Activated T-cell treated with anti-CD3 and anti-CD28 coated beads, Interleukin-2, amount 50 U/mL, for 1 hour (primary cell): Measurements from ENCODE around the gene WWOX.

Experiments
- DNase-seq: peaks from one replicate; pipeline ENCODE4 v3.0.0-alpha.2; 2020

Gene WWOX

DNA sequence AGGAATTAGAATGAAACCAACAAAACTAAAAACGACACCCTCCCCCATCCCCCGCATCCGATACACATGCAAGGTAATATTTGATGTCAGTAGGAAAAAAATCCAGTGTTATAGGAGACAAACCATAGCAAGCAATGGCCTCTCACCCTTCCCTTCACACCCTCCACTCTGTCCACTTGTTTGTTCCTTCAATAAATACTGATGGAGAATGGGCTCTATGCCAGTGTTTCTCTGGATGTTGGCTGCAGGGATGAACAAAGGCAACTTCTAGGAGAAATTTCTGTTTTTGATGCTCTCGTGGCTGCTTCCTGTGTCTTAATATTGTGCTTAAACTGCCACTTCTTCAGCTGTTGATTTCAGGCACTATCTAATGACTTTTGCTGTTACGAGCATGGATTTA, 98.8 kb downstream of the WWOX start:
- no peak for DNase-seq

DNA sequence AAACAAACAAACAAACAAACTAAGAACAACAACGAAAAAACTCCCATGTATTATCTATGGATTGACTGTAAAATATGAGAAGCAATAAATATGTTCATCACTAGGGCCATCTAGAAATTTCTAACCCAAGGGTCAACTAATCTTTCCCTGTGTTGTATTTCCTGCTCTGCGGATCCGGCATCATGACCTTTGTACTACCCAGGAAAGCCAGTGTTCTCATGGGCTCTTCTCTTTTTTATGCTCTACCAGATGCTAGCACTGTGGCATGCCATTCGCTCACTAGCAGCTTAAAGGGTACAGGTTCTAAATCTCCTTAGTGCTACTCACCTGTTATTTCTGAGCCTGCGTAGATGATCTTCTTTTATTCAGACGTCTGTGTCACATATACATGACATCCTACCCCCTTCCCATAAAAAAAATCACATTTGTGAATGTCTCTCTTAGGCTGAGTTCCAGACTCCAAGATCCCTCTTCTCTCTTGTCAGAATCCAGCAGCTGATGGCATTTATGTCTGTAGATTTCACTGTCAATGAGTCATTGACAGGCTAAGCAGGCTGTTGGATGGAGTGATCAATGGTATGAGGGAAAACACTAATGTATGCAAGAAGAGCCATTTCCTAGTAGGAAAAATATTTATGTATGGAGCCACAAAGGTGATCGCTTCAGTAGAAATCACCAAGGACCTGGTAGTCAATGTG, 100.0 kb downstream of the WWOX start:
- no peak for DNase-seq

DNA sequence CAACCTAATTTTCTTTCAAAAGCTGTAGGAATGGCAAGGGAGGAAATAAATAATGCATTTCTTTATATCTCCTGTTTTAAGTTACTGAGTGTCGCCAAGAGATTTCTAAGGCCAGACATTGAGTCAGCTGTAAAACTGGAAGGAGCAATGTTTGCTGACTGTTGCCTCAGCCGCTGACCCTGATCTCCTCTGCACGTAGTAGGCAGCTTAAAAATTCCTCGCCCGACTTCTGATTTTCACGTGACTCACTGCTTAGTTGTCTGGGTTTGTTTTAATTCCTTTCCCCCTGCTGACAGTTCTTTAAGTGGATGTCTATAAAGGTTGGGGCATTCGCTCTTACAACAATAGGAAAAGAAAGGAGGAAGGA, 100.6 kb downstream of the WWOX start:
- DNase-seq = no peak

DNA sequence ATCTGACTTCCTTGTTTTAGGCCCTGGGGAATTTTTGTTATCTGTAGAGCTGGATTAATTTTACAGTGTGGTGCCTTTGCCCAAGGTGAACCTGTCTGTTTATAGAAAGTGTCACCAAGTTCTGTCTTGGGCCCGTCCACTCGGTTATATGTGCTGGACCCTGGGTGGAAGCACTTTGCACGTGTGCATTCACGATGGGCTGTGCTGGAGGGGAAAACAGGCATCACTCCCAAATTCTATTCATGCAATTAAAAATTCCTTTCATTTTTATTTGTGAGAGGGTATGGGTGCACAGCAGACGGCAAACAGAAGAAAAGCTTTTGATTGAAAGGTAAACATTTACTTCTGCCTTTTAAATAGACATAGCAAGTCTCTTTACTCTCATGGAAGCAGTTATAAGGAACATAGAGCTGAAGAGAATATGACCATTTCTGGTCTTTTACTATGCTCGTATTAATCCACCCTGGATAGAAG, 101.2 kb downstream of the WWOX start:
- no peak for DNase-seq

DNA sequence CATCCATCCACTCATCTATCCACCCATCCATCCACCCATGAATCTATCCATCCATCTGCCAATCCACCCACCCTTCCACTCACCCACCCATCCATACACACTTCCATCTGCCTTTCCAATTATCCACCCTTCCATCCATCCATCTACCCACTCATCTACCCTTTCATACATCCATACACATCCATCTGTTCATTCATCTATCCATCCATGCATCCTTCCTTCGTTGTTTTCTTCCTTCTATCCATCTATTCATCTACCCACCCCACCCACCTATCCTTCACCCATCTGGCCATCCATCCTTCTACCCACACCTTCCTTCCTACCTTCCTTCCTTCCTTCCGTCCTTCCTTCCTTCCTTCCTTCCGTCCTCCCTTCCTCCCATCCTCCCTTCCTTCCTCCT, 106.1 kb downstream of the WWOX start:
- no peak for DNase-seq

DNA sequence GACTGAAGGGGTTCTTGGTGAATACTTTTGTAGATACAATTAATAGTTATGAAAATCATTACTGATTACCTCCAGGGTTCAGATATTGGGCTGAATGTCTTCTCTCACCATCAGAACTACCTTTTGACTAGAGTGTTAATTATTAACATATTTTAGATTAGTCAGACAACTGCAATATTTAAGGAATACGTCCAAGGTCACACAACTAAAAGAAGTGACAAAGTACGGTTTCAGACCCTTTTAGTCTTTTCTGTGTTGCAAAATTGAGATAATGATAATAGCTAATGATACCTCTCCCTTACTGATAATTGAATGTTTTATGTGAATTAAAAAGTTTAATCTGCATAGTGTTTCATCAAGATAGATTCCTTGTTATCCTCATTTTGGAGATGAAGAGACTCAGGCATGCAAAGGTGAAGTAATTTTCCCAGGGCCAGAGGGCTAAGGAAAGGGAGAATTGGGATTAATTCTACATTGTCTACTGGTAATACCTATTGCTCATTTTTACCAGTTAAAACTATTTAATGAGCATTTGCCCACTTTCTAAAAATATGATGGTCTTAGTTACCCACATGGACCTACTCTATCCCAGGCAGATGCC, 107.3 kb downstream of the WWOX start:
- no peak for DNase-seq

DNA sequence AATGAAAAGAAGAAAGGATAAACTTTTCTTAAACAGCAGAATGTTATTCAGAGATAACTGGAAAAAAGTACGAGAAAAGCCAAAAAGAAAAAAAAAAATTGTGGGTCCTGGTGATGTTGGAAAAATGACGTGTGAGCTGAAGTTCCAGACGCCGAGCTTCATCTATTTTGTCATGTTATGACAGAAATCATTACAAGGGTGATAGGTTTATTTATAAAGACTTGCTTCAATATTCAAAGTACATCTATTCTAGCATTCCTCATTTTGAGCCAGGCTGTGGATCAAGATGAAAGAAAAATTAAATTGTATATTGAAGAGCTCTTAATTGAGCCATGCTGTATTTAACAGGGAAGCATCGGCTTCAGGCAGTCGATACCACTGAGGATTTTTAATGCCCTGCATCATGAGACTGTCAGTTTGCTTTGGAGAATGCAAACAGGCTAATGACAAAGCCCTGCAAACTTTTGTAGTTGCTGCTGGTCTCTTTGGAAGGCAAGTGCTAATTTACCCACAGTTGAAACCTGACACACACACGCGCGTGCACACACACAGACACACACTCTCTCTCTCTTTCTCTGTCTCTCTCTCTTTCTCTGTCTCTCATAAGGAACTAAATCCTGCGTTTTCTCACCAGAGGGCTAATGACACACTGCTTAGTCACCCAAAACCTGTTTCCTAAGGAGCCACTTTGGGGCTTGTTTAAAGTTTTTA, 110.7 kb downstream of the WWOX start:
- DNase-seq = no peak

DNA sequence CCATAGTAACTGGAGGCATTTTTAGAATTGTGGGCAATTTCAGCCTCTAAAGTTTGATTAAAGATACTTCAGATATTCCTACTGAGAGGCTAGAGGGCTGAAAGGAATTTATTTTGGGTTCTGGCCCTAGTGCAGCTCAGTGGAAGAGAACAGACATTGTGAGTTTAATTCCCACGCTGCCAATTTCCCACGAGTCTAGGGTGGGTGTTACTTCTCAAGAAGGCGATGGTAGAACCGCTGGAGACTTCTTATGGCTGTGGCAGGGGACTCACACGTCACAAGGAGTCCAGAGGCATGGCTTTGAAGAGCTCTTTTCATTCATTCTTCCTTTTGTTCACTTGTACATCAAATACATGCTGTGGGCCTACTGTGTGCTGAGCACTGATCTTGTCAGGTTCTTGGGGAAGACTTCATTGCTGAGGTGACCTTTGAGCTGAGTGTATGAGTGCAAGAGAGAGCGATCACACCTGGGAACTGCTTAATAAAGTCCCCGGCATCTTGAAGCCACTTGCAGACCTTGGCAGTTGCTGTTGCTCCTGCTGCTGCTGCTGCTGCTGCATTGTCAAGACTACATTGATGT, 111.7 kb downstream of the WWOX start:
- DNase-seq = no peak

DNA sequence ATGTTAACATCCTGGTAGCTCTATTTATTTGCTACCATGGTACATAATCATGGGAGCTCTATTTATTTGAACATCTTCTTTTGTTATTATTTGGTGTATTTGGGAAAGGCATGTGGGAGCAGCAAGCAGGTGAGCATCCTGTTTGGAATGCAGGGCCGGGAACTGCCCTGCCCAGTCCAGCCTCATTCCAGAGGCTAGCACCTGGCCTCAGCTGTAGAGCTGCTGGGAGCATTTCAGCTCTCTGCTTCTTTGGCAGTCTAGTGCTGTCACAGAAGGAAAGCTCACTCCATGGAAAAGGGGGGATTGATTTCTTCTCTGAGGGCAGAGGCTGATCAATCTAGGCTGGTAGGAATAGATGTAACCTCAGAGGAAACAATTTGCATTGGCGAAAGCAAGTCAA, 112.5 kb downstream of the WWOX start:
- DNase-seq = no peak

DNA sequence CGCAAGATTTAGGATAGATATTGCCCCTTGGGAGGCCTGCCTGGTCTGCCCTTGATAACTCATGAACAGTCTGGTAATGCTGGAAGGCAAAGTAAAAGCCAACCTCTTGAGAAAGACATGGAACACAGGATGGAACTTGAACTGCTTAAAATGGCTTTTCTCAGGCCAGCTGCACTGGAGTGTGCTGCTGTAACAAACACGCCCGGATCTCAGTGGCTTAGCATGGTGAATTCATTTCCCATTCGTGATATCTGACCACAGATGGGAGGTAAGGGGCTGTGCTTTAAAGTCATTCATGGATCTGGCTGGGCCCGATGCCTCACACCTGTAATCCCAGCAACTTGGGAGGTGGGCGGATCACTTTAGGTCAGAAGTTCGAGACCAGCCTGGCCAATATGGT, 113.2 kb downstream of the WWOX start:
- DNase-seq = no peak

DNA sequence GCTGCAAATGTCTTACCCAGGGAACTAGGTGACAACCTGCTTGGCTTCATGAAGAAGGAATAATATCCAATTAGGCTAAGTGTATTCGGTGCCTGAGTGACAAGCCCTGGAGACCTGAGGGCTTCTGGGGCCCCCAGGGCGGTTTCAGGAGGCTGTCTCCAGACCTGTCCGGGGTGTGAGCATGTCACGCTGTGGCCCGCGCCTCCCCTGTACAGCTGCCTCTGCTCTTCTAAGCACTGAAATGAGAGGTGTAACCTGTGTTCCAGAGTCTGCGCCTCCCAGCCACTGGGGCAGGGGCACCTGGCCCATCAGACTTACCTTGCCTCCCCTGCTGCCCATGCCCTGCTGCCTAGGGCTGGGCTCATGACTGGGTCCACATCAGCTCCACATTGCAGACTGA, 114.3 kb downstream of the WWOX start:
- no peak for DNase-seq

DNA sequence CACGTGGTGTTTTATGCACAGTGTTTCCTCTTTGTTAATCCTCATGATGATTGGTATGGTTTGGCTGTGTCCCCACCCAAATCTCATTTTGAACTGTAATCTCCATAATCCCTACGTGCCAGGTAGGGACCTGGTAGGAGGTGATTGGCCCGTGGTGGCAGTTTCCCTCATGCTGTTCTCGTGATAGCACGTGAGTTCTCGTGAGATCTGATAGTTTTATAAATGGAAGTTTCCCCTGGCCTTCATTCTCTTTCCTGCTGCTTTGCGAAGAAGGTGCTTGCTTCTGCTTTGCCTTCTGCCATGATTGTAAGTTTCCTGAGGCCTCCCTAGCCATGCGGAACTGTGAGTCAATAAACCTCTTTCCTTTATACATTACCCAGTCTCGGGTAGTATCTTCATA, 115.8 kb downstream of the WWOX start:
- no peak for DNase-seq

DNA sequence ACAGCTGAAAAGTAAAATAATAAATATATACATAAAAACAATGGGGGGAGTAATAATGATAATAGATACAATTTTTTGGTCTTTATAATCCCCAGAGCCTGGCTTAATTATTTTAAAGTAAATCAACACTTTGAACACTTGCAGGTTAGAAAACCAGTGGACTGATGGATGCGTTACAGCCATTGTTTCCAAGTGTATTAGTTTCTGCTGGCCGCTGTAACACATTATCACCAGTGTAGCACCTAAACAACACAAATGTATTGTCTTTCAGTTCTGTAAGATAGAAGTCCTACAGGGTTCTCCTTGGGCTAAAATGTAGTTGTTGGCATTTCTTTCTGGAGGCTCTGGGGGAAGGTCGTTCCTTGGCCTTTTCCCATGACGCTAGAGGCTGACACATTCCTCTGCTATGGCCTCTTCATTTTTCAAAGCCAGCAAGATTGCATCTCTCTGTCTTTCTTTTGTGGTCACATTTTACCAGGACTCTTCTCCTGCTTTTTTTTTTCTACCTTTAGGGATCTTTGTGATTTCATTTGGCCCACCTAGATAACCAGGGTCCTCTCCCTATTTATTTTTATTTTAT, 116.8 kb downstream of the WWOX start:
- no peak for DNase-seq

DNA sequence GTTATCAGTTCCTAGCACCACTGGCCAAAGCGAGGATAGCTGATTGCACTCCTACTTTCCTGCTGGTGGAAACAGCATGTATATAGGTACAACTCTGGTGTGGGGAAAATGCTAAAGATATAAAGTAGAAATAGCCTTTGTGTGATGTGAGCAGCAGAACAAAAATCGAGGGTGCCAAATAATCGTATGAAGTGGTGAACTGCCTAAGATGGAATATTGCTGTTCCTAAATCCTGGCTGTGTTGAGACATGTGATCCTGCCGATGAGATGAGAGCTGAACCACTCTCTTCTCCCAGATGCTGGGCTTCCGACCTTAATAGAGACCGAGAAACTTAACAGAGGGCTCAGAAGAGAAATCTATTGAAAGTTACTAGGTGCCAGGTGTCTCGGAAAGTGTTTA, 117.8 kb downstream of the WWOX start:
- DNase-seq = no peak

DNA sequence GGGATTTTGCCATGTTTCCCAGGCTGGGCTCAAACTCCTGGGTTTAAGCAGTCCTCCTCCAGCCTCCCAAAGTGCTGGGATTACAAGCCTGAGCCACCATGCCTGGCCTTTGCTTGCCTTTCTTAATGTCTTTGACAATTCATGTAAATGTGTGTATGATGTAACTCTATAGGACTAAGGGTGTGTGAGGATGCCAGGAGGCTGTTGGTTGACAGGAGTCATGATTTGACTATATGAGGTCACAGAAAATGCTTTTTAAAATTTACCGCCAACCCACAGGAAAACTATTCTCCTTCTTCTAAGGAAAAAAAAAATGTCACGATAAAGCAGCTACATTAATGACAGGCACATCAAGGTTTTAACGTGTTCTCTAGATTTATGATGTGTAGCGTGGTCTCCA, 118.8 kb downstream of the WWOX start:
- DNase-seq = no peak

DNA sequence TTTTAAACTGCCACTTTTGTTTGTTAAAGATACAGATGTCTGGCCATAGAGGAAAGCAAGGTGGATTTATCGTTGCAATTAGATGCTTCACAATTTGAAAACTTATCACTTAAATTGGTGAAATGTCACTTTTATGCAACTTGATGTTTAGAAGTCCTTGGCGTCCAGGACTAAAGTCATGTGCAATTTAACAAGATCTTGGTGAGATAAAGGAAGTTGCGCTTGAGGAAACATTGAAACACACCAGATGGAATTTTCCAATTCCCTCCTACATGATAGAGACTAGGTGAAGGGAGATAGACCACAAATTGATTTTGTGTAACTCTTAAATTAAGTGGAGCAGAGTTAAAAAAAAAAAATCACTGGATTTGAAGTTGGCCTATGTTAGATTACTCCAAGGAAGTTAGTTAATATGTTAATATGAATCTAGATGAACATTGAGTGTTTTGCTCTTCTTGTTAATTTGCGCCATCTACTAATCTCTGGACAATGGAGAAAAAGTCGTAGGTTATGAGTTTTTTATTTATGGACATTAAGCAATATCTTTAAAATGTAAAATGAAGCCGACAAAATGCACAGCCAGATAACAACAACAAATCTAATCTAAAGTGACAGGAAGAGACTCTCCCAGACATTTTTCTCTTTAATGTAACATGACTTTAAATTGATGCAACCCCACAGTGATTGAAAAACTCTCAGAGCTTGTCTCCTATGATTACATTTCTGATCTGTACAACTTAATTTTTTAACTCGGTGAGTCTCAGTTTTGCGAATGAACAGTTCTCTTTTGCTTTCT, 119.6 kb downstream of the WWOX start:
- DNase-seq = no peak

DNA sequence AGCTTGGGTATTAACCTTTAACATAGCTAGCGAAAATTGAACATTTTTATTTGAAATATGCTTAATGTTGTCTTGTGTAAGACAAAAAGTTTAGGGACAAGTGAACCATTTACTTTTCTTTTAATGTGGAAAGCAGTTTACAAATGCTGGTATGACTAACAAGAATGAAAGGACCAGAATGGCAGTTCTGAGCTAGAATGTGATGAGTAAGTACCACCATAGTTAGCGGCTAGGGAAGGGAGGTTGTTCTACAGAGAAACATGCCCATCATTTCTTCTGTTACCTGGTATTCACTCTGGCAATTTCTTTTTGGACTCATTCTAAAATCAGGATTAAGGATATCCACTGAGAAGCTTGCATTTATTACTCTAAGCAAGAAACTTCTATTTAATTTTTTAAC, 121.1 kb downstream of the WWOX start:
- no peak for DNase-seq

DNA sequence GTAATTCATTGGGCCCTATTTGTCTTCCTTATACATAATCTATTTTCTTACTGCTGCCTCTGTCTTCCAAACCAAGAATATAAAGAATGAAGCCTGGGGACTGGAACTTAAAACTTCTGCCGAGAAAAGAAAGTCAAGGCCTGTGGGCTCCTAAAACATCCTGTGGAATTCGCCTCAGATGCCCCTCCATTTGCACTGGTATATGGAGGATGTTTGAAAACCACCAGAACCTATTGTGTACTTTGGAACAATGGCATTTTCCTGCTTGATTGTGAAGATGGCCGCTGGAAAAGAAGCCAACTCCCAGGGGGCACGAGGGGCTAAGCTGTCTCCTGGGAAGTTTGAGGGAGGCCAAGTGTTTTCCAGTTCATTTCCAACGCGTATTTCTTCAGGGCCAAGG, 122.4 kb downstream of the WWOX start:
- no peak for DNase-seq

DNA sequence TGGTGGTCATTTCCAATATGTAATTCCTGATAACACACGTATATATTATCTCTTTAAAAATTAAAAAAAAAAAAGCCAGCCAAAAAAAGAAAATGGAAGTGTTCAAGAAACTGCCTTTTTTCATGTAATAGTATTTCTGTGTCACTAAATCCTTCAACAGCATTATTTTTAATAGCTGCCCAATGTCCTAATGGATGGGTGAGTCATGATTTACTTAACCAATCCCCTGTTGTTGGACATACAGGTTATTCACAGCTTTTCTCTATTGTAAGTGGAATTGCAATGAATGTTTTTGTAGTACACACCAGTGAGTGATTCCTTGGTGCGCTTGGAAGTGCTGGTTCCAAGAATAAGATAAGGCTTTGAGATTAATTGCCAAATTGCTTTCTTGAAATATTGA, 124.9 kb downstream of the WWOX start:
- no peak for DNase-seq

DNA sequence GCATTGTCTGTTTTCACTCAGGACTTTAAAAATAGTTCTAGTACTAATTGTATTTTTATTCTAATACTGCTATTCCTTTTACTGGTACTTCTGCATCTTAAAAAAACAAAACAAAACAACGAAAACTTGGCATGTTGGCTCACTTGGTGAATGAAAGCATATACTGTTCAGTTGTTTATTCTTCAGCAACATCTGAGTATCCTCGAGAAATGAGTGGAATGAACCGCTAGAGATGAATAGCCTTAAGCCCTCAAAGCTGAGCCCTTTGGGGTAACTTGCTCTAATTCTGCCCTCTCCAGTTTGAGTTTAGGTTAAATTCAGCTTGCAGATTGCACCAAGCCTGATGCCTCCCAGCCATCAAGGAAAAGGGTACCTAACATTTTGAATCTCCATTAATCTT, 126.5 kb downstream of the WWOX start:
- DNase-seq = no peak

DNA sequence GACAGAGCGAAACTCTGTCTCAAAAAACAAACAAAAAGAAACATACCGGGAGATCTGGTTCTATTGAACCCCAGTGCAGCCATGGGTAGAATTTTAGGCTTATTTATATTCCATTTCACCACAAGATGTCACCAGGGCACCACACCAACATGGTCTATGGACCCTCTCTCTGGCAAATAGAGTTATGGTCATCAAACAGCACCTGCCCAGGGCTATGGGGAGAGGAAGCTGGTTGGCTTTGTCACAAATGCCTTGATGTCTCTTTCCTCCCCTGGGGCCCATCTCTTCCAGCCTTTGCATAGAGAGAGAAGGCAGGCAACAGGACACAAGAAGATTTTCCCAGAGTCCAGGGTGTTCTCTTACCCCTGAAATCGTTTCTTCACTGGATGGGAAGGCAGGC, 128.4 kb downstream of the WWOX start:
- DNase-seq = no peak

DNA sequence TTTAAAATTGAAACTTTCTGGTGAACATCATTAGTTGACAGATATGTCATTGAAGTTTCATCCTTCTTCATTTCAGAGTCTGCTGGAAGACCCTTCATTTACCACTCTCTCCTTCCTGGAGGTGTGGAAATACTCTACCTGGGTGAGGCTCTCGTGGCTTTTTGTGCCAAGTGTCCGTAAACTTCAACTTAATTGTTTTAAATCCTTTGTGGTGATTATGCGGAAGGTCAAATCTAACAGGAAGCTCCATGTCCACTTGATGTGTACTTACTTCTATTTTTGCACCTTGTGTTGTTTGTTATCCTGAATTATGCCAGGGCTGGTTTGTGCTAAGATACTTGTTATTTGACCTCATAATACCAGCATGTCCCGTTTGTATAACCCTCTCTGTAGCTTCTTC, 129.2 kb downstream of the WWOX start:
- DNase-seq = no peak

DNA sequence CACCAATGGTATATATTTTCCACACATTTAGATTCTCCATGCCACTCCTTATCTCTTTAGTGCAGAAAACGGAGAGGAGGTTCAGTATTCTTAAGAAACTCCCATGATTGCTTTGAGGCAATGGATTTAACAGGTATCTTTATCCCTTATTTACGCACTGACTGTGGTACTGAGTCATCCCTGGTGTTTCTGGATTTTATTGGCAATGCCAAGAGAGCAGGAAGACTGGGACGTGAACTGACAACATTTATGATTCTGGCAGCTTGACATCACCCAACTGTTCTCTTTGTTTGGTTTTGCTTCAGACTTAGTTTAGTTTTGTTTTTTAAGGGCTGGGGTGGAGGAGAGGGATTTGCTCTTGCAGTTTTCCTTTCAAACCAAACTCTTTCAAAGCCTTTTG, 131.4 kb downstream of the WWOX start:
- DNase-seq = no peak
